ENCODE measurements around the gene CLDN19.

The CLDN19 gene

GRCh38 chr1:42737257-42737656 is 2.8 kb downstream of the CLDN19 start:
- no peaks in the 10 kb centered on the region for H3K4me1 ChIP-seq
- H3K27ac ChIP-seq: no peak overlapping the region
- H3K4me3 ChIP-seq: no peak overlapping the region
- H3K36me3 ChIP-seq: no peaks in the 10 kb centered on the region
- DNase-seq: no peak
- no peaks in the 10 kb centered on the region for H3K9me3 ChIP-seq
- no peaks in the 10 kb centered on the region for H3K27me3 ChIP-seq
- TF ChIP-seq CTCF (IDR thresholded peaks at IDR 0.05): no peak
- intact Hi-C loops (cut with DNase I; ENCODE audit: low total_unique reads): no loop called here

- intact Hi-C loops (cut with DNase I; ENCODE audit: low total_unique reads): no loop called here
- H3K36me3 ChIP-seq: no peaks in the 10 kb centered on the region
- DNase-seq: no peak
- TF ChIP-seq CTCF (IDR thresholded peaks at IDR 0.05): no peak
- no peaks in the 10 kb centered on the region for H3K9me3 ChIP-seq
- no peak overlapping the region for H3K4me3 ChIP-seq
- H3K27ac ChIP-seq: no peak overlapping the region
- H3K4me1 ChIP-seq: no peaks in the 10 kb centered on the region
- H3K27me3 ChIP-seq: no peaks in the 10 kb centered on the region
These were observed 3.4 kb downstream of the CLDN19 start for GRCh38 chr1:42736571-42737200.

- intact Hi-C loops (cut with DNase I; ENCODE audit: low total_unique reads): no loop called here
- Histone ChIP-seq H3K27me3 (no peaks in the 10 kb centered on the region), H3K27ac (no peak overlapping the region), H3K9me3 (no peaks in the 10 kb centered on the region), H3K36me3 (no peaks in the 10 kb centered on the region), H3K4me3 (no peak overlapping the region), H3K4me1 (no peaks in the 10 kb centered on the region)
- TF ChIP-seq CTCF (IDR thresholded peaks at IDR 0.05): no peak
- no peak for DNase-seq
These were observed 3.9 kb downstream of the CLDN19 start for GRCh38 chr1:42736152-42736551.

GRCh38 chr1:42735477-42736105 is 4.4 kb downstream of the CLDN19 start:
- no peak overlapping the region for H3K4me3 ChIP-seq
- TF ChIP-seq CTCF (IDR thresholded peaks at IDR 0.05): no peak
- no peaks in the 10 kb centered on the region for H3K9me3 ChIP-seq
- DNase-seq: no peak
- H3K36me3 ChIP-seq: no peaks in the 10 kb centered on the region
- intact Hi-C loops (cut with DNase I; ENCODE audit: low total_unique reads): no loop called here
- H3K27ac ChIP-seq: no peak overlapping the region
- H3K27me3 ChIP-seq: no peaks in the 10 kb centered on the region
- H3K4me1 ChIP-seq: no peaks in the 10 kb centered on the region

GRCh38 chr1:42735056-42735455 is 5.0 kb downstream of the CLDN19 start:
- no peaks in the 10 kb centered on the region for H3K36me3 ChIP-seq
- intact Hi-C loops (cut with DNase I; ENCODE audit: low total_unique reads): no loop called here
- no peak for TF ChIP-seq CTCF (IDR thresholded peaks at IDR 0.05)
- H3K4me1 ChIP-seq: no peaks in the 10 kb centered on the region
- H3K9me3 ChIP-seq: no peaks in the 10 kb centered on the region
- no peaks in the 10 kb centered on the region for H3K27me3 ChIP-seq
- no peak overlapping the region for H3K27ac ChIP-seq
- no peak for DNase-seq
- no peak overlapping the region for H3K4me3 ChIP-seq
